Nephron progenitor cell (in vitro differentiated cells): ENCODE results near the gene PHF19.

Experiments used
- DNase-seq: peaks from one replicate; pipeline ENCODE4 v3.0.0; 2021
- H3K27ac Mint-ChIP-seq: 2 replicates; pipeline ENCODE4 v1.8.0; 2021; ENCODE audit warnings: mild to moderate bottlenecking, moderate library complexity, mixed read lengths
- H3K27me3 Mint-ChIP-seq: 2 replicates; pipeline ENCODE4 v1.8.0; 2021; ENCODE audit warnings: mild to moderate bottlenecking, low read depth, mixed read lengths; ENCODE audit not compliant: poor library complexity
- H3K36me3 Mint-ChIP-seq: 2 replicates; pipeline ENCODE4 v1.8.0; 2021; ENCODE audit warnings: low read depth, mixed read lengths
- H3K4me1 Mint-ChIP-seq: 2 replicates; pipeline ENCODE4 v1.8.0; 2021; ENCODE audit warnings: mixed read lengths
- H3K4me3 Mint-ChIP-seq: 2 replicates; pipeline ENCODE4 v1.8.0; 2021; ENCODE audit warnings: mild to moderate bottlenecking, moderate library complexity, mixed read lengths
- H3K9me3 Mint-ChIP-seq: 2 replicates; pipeline ENCODE4 v1.8.0; 2021; ENCODE audit warnings: mild to moderate bottlenecking, moderate library complexity, mixed read lengths
- TF ChIP-seq, protein P1 (sequence below): fragments of 200-600 bp; sonication (generic); IDR thresholded peaks from 2 replicates; pipeline ENCODE4 v1.5.0; 2021; ENCODE audit warnings: antibody characterized with exemption

PHF19 gene

DNA sequence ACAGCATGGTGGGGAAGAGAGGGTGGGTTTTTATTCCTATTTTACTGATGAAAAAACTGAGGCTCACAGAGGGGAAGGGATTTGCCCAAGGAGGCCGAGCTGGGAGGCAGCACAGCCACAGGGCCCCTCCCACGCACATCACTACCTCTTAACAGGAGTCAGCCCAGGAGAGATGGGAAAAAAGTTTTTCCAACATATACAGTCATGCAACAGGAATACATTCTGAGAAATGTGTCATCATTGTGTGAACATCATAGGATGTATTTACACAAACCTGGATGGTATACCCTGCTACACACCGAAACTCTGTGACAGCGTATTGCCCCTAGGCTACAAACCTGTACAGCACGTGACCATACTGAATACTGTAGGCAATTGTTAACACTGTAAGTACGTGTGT lies 38.0 kb upstream of the PHF19 start:
- Mint-ChIP-seq H3K27ac (no peak overlapping the region), H3K4me1 (peaks cover 56% of the 10 kb centered on the region), H3K36me3 (peaks cover 6% of the 10 kb centered on the region), H3K9me3 (no peaks in the 10 kb centered on the region), H3K27me3 (peaks cover 4% of the 10 kb centered on the region), H3K4me3 (no peak overlapping the region)
- no peak for DNase-seq
- TF ChIP-seq, protein P1, sequence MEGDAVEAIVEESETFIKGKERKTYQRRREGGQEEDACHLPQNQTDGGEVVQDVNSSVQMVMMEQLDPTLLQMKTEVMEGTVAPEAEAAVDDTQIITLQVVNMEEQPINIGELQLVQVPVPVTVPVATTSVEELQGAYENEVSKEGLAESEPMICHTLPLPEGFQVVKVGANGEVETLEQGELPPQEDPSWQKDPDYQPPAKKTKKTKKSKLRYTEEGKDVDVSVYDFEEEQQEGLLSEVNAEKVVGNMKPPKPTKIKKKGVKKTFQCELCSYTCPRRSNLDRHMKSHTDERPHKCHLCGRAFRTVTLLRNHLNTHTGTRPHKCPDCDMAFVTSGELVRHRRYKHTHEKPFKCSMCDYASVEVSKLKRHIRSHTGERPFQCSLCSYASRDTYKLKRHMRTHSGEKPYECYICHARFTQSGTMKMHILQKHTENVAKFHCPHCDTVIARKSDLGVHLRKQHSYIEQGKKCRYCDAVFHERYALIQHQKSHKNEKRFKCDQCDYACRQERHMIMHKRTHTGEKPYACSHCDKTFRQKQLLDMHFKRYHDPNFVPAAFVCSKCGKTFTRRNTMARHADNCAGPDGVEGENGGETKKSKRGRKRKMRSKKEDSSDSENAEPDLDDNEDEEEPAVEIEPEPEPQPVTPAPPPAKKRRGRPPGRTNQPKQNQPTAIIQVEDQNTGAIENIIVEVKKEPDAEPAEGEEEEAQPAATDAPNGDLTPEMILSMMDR = no peak

DNA sequence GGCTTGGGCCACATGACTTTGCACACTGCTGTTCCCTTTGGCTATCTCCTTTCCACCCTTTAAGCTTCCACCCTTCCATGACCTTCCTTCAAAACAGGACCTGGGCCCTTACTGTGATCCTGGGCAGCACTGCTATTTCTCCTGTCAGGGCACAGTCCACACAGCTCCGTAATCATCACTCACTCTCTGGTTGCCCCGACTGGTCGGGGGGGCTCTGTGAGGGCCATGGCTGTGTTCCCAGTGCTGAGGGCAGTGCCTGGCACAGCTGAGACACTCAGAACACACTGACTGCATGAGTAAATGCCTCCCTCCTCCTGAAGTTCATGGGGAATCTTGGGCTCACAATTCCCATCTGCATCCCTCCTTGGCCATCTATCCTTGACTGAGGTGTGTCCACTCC lies 37.4 kb upstream of the PHF19 start:
- peaks cover 5% of the 10 kb centered on the region for H3K27me3 Mint-ChIP-seq
- TF ChIP-seq, protein P1 = no peak
- peaks cover 6% of the 10 kb centered on the region for H3K36me3 Mint-ChIP-seq
- DNase-seq = no peak
- no peaks in the 10 kb centered on the region for H3K9me3 Mint-ChIP-seq
- no peak overlapping the region for H3K27ac Mint-ChIP-seq
- H3K4me3 Mint-ChIP-seq = no peak overlapping the region
- peaks cover 51% of the 10 kb centered on the region for H3K4me1 Mint-ChIP-seq

DNA sequence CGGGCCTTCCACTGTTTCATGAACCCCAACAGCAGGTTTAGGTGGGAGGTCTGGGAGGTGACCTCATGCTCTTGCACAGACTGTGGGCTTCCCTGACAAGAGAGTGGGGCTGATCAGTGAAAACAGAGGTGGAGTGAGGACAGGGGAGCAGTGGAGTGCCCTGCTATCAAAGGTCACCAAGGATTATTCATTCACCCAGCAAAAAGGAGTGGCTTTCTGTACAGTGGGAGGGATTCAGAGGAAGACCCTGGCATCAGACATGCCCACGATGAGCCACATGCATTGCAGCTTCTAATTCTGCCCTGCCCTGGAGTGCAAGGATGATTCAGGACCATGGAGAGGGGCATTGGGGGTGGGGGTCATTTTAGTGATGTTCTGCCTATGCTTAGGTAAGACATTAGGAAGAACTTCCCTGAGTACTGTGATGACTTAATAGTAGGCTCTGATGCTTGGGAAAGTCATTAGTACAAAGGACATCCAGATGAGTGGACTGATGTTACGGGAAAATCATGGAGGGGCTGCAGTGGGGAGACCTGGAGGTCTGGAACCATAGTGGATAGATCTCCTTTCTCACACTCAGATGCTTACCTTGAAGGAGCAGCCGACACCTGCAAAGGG lies 36.8 kb upstream of the PHF19 start:
- DNase-seq = peak; percentile 73
- TF ChIP-seq, protein P1 = no peak
- peaks cover 11% of the 10 kb centered on the region for H3K27me3 Mint-ChIP-seq
- H3K9me3 Mint-ChIP-seq = no peaks in the 10 kb centered on the region
- peaks cover 6% of the 10 kb centered on the region for H3K36me3 Mint-ChIP-seq
- peaks cover 46% of the 10 kb centered on the region for H3K4me1 Mint-ChIP-seq
- no peak overlapping the region for H3K27ac Mint-ChIP-seq
- no peak overlapping the region for H3K4me3 Mint-ChIP-seq

DNA sequence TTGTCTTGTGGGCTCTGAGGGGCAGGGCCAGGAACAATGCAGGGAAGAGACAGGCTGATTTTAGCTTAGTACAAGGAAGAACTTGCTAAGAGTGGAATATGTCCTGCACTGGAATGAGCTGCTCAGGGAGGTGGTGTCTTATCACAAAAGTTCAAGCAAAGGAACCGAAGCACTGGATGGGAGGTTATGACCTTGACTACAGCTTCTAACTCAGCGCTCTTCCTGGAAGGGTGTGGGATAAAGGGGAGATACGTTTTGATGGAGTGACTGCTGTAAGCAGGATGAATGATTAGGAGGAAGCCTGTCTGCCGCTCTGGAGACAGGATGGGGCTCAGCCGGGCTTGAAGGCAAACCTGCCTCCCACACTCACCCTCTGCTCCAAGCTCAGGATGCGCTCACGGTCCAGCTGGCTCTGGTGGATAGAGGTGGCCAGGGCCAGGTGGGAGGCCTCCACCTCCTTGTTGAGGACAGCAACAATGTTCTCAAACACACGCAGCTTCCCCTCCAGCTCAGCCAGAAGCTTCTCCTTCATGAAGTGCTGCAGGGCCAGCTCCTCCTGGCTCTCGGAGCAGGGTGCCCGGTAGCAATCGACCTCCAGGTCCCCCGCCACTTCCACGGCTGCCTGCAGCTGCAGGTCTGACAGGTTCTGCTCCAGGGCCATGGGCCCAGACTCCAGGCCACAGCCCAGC lies 36.1 kb upstream of the PHF19 start:
- Mint-ChIP-seq H3K27ac (peak overlapping the region; percentile 23), H3K4me3 (no peak overlapping the region), H3K27me3 (peaks cover 11% of the 10 kb centered on the region), H3K4me1 (peaks cover 42% of the 10 kb centered on the region), H3K36me3 (peaks cover 6% of the 10 kb centered on the region), H3K9me3 (no peaks in the 10 kb centered on the region)
- TF ChIP-seq, protein P1 = no peak
- DNase-seq = no peak

DNA sequence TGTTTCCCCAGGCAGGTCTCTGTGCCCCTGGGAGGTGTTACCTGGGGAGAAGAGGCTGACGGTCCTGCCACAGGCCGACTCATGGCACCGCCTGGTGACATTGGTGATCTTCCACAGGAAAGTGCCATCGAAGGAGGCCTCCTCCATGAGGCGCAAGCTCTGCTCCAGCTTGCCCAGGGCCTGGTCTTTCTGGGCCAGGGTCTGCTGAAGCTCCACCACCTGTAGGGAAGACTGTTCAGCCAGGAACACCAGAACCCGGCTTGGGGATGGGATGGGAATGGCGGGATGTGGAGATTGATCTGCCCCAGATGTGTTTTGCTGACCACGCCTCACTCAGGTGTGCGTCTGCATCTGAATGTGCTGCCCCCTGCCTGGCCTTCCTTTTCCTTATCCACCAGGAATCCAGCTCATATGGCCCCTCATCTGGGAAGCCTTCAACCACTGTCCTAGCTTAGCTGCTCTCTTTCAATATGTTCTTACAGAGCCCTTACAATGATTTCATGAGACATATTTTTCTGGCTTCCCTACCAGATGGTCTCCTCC lies 34.4 kb upstream of the PHF19 start:
- Mint-ChIP-seq H3K4me3 (no peak overlapping the region), H3K9me3 (no peaks in the 10 kb centered on the region), H3K27me3 (peaks cover 11% of the 10 kb centered on the region), H3K36me3 (no peaks in the 10 kb centered on the region), H3K27ac (no peak overlapping the region), H3K4me1 (peaks cover 37% of the 10 kb centered on the region)
- TF ChIP-seq, protein P1 = no peak
- no peak for DNase-seq
